ENCODE results near the gene ZBTB21. TPM values are rescaled to one million over a fixed set of nuclear protein-coding genes. Genes with fewer than 3 reads are reported as not detected.

ZBTB21 gene
- polyA plus RNA-seq, 1 of the 3 experiments (the other 2 are of a cell fraction) = 2.9 TPM

- no peak for TF ChIP-seq RXRA (IDR thresholded peaks at IDR 0.05; ENCODE audit: borderline replicate concordance, low read depth)
These were observed 42.5 kb downstream of the ZBTB21 start (continued) for GRCh38 chr21:41967708-41968107.

GRCh38 chr21:41966872-41967621, 43.1 kb downstream of the ZBTB21 start:
- TF ChIP-seq TCF12 (IDR thresholded peaks at IDR 0.05) (no peak), EP300 (IDR thresholded peaks at IDR 0.05; ENCODE audit: borderline replicate concordance in 1 of 2, low read depth in 1 of 2, low read length in 1 of 2) (no peak), FOSL2 (IDR thresholded peaks at IDR 0.05; ENCODE audit: borderline replicate concordance, low read depth) (no peak), JUND (IDR thresholded peaks at IDR 0.05) (no peak), MAX (IDR thresholded peaks at IDR 0.05; ENCODE audit: low read depth) (no peak), USF1 (IDR thresholded peaks at IDR 0.05; ENCODE audit: borderline replicate concordance, low read depth) (no peak), NRF1 (IDR thresholded peaks at IDR 0.05; ENCODE audit: low read depth, low read length) (no peak), CTCF (IDR thresholded peaks at IDR 0.05) (no peak), ELF1 (IDR thresholded peaks at IDR 0.05) (no peak), TAF1 (IDR thresholded peaks at IDR 0.05; ENCODE audit: borderline replicate concordance, low read depth, low read length) (no peak), MEF2A (IDR thresholded peaks at IDR 0.05; ENCODE audit: borderline replicate concordance, low read depth) (no peak), POLR2AphosphoS5 (IDR thresholded peaks at IDR 0.05; ENCODE audit: low read depth, low read length) (no peak), REST (IDR thresholded peaks at IDR 0.05; ENCODE audit: low read depth, low read length) (no peak), YY1 (IDR thresholded peaks at IDR 0.05; ENCODE audit: low read depth) (no peak), RFX5 (IDR thresholded peaks at IDR 0.05; ENCODE audit: low read length) (no peak), GATA2 (CRISPR knock-in tag; IDR thresholded peaks at IDR 0.05) (no peak), FOXJ3 (CRISPR knock-in tag; IDR thresholded peaks at IDR 0.05) (no peak), ZBTB33 (IDR thresholded peaks at IDR 0.05; ENCODE audit: borderline replicate concordance, low read depth) (no peak), USF2 (IDR thresholded peaks at IDR 0.05; ENCODE audit: borderline replicate concordance, low read depth, low read length) (no peak), TEAD4 (IDR thresholded peaks at IDR 0.05; ENCODE audit: borderline replicate concordance, insufficient read depth) (no peak)
- Histone ChIP-seq H4K20me1 (ENCODE audit: insufficient read depth) (no peaks in the 10 kb centered on the region), H3K9me3 (no peaks in the 10 kb centered on the region), H3K79me2 (ENCODE audit: insufficient read depth) (no peaks in the 10 kb centered on the region), H2AFZ (ENCODE audit: low read depth) (no peak overlapping the region), H3K4me2 (no peak overlapping the region), H3K27ac (ENCODE audit: low read depth in 2 of 2, low read length in 1 of 2) (no peak overlapping the region), H3K27me3 (ENCODE audit: insufficient read depth) (peaks cover 6% of the 10 kb centered on the region; the same call in 1 of the 2 replicates), H3K4me3 (ENCODE audit: low read depth in 2 of 2, low read length in 1 of 2) (no peak overlapping the region), H3K9me2 (no peaks in the 10 kb centered on the region), H3K9ac (no peak overlapping the region), H3F3A (replicated peaks; ENCODE audit: insufficient read depth) (no peaks in the 10 kb centered on the region), H3K4me1 (ENCODE audit: control insufficient read depth in 1 of 2, insufficient read depth in 2 of 2, low read depth in 1 of 2, low read length in 1 of 2) (no peaks in the 10 kb centered on the region), H3K36me3 (replicated peaks in 1 of 2; ENCODE audit: control insufficient read depth in 1 of 2, insufficient read depth in 2 of 2, low read length in 1 of 2) (no peaks in the 10 kb centered on the region)
- DNase-seq = no peak
- ChIA-PET POLR2A (no interaction called here), CTCF (no interaction called here)
- 74% methylated on average over 7 of the region's 10 CpGs for WGBS (ENCODE audit: low lambda C conversion rate)
